Testis (tissue), 3 donors: ENCODE data around the gene CYP4F2. TPM values are rescaled to one million over a fixed set of nuclear protein-coding genes. Genes with fewer than 3 reads are reported as not detected.
"Not testable (repeated sequence)": the region's sequence is repeated elsewhere in the genome, so short reads cannot be mapped to it uniquely, and the experiment has no call there.

Experiments
- DNase-seq: peaks from one replicate; pipeline ENCODE4 v3.0.0-alpha.2; 2019
- H3K27ac ChIP-seq, 2 donors: fragments of 200-600 bp; sonication (generic); one replicate each; pipeline ENCODE4 v1.5.1; 2019
- H3K27me3 ChIP-seq: fragments of 200-600 bp; sonication (generic); one replicate; pipeline ENCODE4 v1.5.1; 2019
- H3K36me3 ChIP-seq: fragments of 200-600 bp; sonication (generic); one replicate; pipeline ENCODE4 v1.5.1; 2017; ENCODE audit warnings: low read depth; ENCODE audit errors: missing control alignments
- H3K4me1 ChIP-seq: fragments of 200-600 bp; sonication (generic); one replicate; pipeline ENCODE4 v1.5.1; 2019
- H3K4me3 ChIP-seq, 2 donors: fragments of 200-600 bp; sonication (generic); one replicate each; pipeline ENCODE4 v1.5.1; 2017 to 2019
- H3K9me3 ChIP-seq: fragments of 200-600 bp; sonication (generic); one replicate; pipeline ENCODE4 v1.5.1; 2017
- CTCF ChIP-seq, 3 experiments: fragments of 450-650 bp in 2 of 3; fragments of 200-600 bp in 1 of 3; sonication (generic) in 1 of 3; IDR thresholded peaks; one replicate each; pipeline ENCODE4 v1.5.1; 2016 to 2019; ENCODE audit warnings: antibody characterized with exemption in 3 of 3, mild to moderate bottlenecking in 2 of 3, moderate library complexity in 1 of 3
- POLR2A ChIP-seq: fragments of 450-650 bp; IDR thresholded peaks from one replicate; pipeline ENCODE4 v1.6.1; 2017; ENCODE audit warnings: antibody characterized with exemption, mild to moderate bottlenecking, moderate library complexity
- WGBS, 2 donors: methylation state at CpG; one replicate each; pipeline ENCODE4 v1.1.5; 2018; 5-methylcytosine and 5-hydroxymethylcytosine counted together
- intact Hi-C: fragments of 100-400 bp; cut with DNase I; formaldehyde crosslinking; loops from one replicate; pipeline ENCODE4 v1.15.1; 2023; ENCODE audit warnings: low total_unique reads
- polyA plus RNA-seq: library from polyadenylated mRNA; stranded (reverse); fragments of 350-450 nt; fragmentation: Illumina TruSeq; extraction: RNeasy Lipid Tissue Mini Kit (QIAGEN cat#74804); gene quantifications from one replicate; pipeline ENCODE4 v1.2.3, GENCODE V29; 2014; ENCODE audit warnings: low read depth, low replicate concordance; ENCODE audit not compliant: insufficient read depth
- total RNA-seq, 2 donors: library from RNA; depleted of rRNA; stranded (reverse); fragments of >200 nt; gene quantifications; one replicate each; pipeline ENCODE4 v1.2.3, GENCODE V29; 2016

The CYP4F2 gene
- total and polyA plus RNA-seq, 3 donors from 2014 or later = 1.8 to 4.1 (median 3.3) TPM

- no peaks in the 10 kb centered on the region for H3K36me3 ChIP-seq
- no peak for TF ChIP-seq POLR2A
- TF ChIP-seq CTCF (IDR thresholded peaks at IDR 0.05) = no peak
- WGBS, 2 donors = 68 to 75% methylated on average over 10 to 11 of the region's 11 CpGs
- H3K27ac ChIP-seq = no peak overlapping the region
- H3K4me3 ChIP-seq = no peak overlapping the region
- H3K27me3 ChIP-seq = no peaks in the 10 kb centered on the region
- no peaks in the 10 kb centered on the region for H3K9me3 ChIP-seq
- no peaks in the 10 kb centered on the region for H3K4me1 ChIP-seq
- DNase-seq = no peak
- intact Hi-C loops = no loop called here
Observed at GRCh38 chr19:15902254-15902653, 4.4 kb upstream of the CYP4F2 start.

- Histone ChIP-seq H3K36me3 (no peaks in the 10 kb centered on the region), H3K9me3 (no peaks in the 10 kb centered on the region), H3K4me1 (no peaks in the 10 kb centered on the region), H3K4me3 (no peak overlapping the region), H3K27ac (no peak overlapping the region), H3K27me3 (no peaks in the 10 kb centered on the region)
- 56 to 68% methylated on average over 11 of the region's 11 CpGs for WGBS, 2 donors
- DNase-seq = no peak
- intact Hi-C loops = no loop called here
- TF ChIP-seq POLR2A (no peak), CTCF (IDR thresholded peaks at IDR 0.05) (no peak)
Observed at GRCh38 chr19:15900504-15900903, 2.6 kb upstream of the CYP4F2 start.

DNA sequence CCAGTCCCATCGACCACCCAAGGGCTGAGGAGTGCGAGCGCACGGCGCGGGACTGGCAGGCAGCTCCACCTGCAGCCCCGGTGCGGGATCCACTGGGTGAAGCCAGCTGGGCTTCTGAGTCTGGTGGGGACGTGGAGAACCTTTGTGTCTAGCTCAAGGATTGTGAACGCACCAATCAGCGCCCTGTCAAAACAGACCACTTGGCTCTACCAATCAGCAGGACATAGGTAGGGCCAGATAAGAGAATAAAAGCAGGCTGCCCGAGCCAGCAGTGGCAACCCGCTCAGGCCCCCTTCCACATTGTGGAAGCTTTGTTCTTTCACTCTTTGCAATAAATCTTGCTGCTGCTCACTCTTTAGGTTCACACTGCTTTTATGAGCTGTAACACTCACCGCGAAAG, 2.2 kb upstream of the CYP4F2 start:
- peak overlapping the region in 1 of 2 donors; percentile 18 for H3K4me3 ChIP-seq
- intact Hi-C loops, DNase-seq, H3K4me1 ChIP-seq, H3K27ac ChIP-seq, H3K36me3 ChIP-seq, H3K9me3 ChIP-seq, H3K27me3 ChIP-seq: not testable (repeated sequence)
- 6 to 19% methylated on average over 6 to 14 of the region's 15 CpGs for WGBS, 2 donors

DNA sequence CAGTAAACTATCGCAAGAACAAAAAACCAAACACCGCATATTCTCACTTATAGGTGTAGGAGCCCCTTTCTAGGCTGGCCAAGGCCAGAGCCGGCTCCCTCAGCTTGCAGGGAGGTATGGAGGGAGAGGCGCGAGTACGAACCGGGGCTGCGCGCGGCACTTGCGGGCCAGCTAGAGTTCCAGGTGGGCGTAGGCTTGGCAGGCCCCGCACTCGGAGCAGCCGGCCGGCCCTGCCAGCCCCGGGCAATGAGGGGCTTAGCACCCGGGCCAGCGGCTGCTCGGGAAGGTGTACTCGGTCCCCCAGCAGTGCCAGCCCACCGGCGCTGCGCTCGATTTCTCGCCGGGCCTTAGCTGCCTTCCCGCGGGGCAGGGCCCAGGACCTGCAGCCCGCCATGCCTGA, 1.7 kb upstream of the CYP4F2 start:
- intact Hi-C loops = not testable (repeated sequence)
- peak overlapping the region in 1 of 2 donors; percentile 18 for H3K4me3 ChIP-seq

DNA sequence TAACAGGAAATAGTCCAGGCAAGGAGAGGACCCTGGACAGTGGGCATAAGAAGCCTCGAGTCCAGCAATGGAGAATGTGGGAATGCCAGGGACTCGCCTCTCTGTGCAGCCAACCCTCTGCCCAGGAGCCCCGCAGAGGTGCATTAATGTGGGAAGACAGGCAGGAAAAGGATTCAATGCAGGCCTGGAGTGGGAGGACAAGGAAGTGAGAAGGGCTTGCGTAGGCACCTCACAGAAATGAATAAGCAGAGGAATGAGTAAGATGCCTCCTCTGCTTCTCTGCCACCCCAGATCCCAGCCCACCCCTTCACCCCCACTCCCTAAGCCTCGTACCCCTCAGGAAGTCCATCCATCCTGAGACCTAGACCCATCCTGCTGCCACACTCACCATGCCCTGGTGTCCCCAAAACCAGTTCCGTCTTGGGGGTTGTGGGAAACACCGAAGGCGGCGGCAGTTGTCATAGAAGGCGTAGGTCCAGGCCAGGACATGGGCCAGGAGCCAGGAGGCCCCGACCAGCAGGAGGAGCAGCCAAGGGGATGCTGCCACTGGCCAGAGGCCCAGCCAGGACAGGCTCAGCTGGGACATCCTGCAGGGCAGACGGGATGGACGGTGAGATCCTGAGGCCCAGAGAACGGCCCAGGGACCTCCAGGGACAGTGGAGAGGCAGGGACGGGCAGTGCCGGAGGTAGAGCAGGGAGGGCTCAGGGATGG, 692 bp downstream of the CYP4F2 start:
- Histone ChIP-seq H3K9me3 (no peaks in the 10 kb centered on the region), H3K27me3 (no peaks in the 10 kb centered on the region), H3K36me3 (no peaks in the 10 kb centered on the region), H3K27ac (no peak overlapping the region), H3K4me3 (no peak overlapping the region), H3K4me1 (no peaks in the 10 kb centered on the region)
- no peak for DNase-seq
- TF ChIP-seq CTCF (IDR thresholded peaks at IDR 0.05) = no peak
- no peak for TF ChIP-seq POLR2A
- intact Hi-C loops = no loop called here
- 81 to 91% methylated on average over 16 of the region's 16 CpGs for WGBS, 2 donors

More for the DNA sequence above, 1.7 kb upstream of the CYP4F2 start:
- not testable (repeated sequence) for H3K27ac ChIP-seq, H3K4me1 ChIP-seq, H3K36me3 ChIP-seq, DNase-seq, H3K9me3 ChIP-seq, H3K27me3 ChIP-seq
- WGBS, 2 donors = 9 to 32% methylated on average over 8 to 29 of the region's 30 CpGs

GRCh38 chr19:15895876-15896430, 1.9 kb downstream of the CYP4F2 start:
- TF ChIP-seq POLR2A (no peak), CTCF (IDR thresholded peaks at IDR 0.05) (no peak)
- Histone ChIP-seq H3K27ac (no peak overlapping the region), H3K27me3 (no peaks in the 10 kb centered on the region), H3K4me3 (no peak overlapping the region), H3K9me3 (no peaks in the 10 kb centered on the region), H3K4me1 (no peaks in the 10 kb centered on the region), H3K36me3 (no peaks in the 10 kb centered on the region)
- no peak for DNase-seq
- intact Hi-C loops = no loop called here
- 78 to 79% methylated on average over 4 of the region's 4 CpGs for WGBS, 2 donors
